Hypothalamus (tissue), 51 donors: ENCODE data around the gene MEIS3.
"Not testable (repeated sequence)": the region's sequence is repeated elsewhere in the genome, so short reads cannot be mapped to it uniquely, and the experiment has no call there.

Source experiments
- DNase-seq, 51 donors: peaks; one replicate each; lab custom pipeline; 2025; lab: John Stamatoyannopoulos, UW

The MEIS3 gene

GRCh38 chr19:47390533-47391488 lies 28.5 kb downstream of the MEIS3 start:
- no peak for DNase-seq

GRCh38 chr19:47389150-47389556 lies 30.2 kb downstream of the MEIS3 start:
- DNase-seq, result no peak

DNA sequence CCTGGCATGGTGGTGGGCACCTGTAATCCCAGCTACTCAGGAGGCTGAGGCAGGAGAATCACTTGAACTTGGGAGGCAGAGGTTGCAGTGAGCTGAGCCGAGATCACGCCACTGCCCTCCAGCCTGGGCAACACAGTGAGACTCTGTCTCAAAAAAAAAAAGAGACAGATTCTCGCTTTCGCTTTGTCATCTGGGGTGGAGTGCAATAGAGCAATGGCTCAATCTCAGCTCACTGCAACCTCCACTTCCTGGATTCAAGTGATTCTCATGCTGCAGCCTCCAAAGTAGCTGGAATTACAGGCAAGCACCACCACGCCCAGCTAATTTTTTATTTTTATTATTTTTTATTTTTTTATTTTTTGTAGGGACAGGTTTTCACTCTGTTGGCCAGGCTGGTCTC lies 30.6 kb downstream of the MEIS3 start:
- not testable (repeated sequence) for DNase-seq

- not testable (repeated sequence) for DNase-seq
Measured at GRCh38 chr19:47387623-47388022, 31.7 kb downstream of the MEIS3 start.

DNA sequence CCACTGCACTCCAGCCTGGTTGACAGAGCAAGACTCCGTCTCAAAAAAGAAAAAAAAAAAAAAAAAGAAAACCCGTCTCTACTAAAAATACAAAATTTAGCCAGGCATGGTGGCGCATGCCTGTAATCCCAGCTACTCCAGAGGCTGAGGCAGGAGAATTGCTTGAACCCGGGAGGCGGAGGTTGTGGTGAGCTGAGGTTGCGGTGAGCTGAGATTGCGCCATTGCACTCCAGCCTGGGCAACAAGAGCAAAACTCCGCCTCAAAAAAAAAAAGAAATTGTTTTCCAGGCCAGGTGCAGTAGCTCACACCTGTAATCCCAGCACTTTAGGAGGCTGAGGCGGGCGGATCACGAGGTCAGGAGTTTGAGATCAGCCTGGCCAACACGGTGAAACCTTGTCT lies 32.7 kb downstream of the MEIS3 start:
- DNase-seq, result not testable (repeated sequence)

GRCh38 chr19:47384533-47384932 lies 34.8 kb downstream of the MEIS3 start:
- not testable (repeated sequence) for DNase-seq

- not testable (repeated sequence) for DNase-seq
Measured at GRCh38 chr19:47383890-47384289, 35.4 kb downstream of the MEIS3 start.

DNA sequence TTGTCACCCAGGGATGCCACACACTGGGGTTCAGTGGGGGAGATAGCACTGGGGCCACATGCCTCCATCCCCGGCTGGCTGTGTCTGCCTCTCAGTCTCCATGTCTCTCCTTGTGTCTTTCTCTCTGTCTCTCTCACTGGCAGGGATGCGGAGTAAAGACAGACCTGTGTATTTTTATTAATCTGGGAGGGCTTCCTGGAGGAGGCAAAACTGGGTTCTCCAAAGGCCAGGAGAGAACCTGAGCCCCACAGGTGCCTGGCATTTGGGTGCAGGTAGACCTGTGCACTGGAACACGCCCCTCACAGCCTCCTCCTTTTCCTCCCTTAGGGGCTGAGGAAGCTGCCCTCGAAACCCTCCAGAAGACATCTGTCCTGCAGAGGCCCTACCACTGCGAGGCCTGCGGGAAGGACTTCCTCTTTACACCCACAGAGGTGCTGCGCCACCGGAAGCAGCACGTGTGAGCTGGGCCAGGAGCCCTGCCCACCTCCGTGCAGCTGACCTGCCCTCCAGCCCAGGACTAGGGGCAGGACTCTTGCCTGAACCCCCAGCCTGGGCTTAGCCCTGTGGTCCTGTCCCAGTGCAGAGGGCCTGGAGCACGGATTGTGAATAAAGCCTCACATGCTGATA lies 37.6 kb downstream of the MEIS3 start:
- no peak for DNase-seq

GRCh38 chr19:47381121-47381520 lies 38.2 kb downstream of the MEIS3 start:
- no peak for DNase-seq

DNA sequence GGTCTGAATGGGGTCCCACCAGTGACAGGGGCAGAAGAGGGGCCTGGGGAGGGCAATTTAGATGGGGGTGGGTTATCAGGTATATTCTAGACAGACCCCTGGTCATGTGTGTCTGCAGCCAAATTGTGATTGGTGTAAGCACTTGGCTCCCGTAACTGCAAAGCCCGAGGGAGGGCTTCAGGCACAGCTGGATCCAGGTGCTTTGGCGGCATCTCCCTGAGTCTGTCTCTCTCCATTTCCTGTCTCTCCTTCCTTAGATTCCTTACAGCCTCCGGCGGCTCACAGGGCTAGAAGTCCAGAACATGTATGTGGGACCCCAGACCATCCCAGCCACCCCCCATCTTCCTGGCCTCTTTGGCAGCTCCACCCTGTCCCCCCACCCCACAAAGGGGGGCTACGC lies 38.8 kb downstream of the MEIS3 start:
- DNase-seq, result no peak

DNA sequence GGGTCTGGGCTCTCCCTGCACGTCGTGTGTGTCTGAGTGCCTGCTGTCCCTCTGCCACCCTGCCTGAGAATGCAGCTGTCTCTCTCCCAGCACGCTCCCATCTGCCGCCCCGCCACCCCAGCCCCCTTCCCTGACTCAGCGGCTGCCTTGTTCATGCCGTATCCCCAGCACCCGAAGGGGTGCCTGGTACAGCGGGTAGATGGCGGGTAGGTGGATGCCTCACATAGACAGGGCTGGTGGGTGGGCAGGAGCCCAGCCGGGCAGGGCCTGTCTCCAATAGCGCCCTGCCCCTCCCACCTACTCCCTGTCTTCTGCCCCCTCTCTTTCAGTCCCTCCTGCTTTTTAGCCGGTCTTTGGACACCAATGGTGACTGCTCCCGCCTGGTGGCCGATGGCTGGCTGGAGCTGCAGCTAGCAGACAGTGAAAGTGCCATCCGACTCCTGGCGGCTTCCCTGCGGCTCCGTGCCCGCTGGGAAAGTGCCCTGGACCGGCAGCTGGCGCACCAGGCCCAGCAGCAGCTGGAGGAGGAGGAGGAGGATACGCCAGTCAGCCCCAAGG lies 39.9 kb downstream of the MEIS3 start:
- DNase-seq, result peak in 45 of 51 donors; percentile 8 to 91 (median 53)

- DNase-seq, result no peak
Measured at GRCh38 chr19:47378246-47378645, 41.1 kb downstream of the MEIS3 start.

GRCh38 chr19:47377801-47378200 lies 41.5 kb downstream of the MEIS3 start:
- DNase-seq, result no peak

DNA sequence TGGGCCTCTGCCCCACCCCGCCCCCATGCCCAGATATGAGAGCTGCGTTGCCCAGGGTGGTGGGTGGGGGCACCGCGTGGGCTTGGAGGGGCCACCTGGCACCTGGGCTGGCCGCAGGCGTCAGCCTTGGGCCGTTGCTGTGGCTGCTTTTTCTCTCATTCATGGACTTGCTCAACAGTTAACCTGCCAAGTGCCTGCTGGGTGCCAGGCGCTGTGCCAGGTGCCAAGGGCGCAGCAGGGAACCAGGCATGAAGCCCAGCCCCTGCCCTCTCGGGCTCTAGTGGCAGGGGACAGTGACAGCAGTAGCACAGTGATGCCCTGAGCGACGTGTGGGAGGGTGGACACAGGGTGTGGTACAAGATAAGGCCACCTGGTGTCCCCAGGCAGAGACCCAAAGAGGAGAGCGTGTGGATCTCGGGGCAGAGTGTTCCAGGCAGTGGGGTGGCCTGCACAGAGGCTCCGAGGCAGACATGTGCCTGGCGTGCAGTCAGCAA lies 42.1 kb downstream of the MEIS3 start:
- DNase-seq, result peak in 11 of 51 donors; percentile 2 to 35 (median 15)

- DNase-seq, result no peak
Measured at GRCh38 chr19:47376589-47377144, 42.7 kb downstream of the MEIS3 start.

DNA sequence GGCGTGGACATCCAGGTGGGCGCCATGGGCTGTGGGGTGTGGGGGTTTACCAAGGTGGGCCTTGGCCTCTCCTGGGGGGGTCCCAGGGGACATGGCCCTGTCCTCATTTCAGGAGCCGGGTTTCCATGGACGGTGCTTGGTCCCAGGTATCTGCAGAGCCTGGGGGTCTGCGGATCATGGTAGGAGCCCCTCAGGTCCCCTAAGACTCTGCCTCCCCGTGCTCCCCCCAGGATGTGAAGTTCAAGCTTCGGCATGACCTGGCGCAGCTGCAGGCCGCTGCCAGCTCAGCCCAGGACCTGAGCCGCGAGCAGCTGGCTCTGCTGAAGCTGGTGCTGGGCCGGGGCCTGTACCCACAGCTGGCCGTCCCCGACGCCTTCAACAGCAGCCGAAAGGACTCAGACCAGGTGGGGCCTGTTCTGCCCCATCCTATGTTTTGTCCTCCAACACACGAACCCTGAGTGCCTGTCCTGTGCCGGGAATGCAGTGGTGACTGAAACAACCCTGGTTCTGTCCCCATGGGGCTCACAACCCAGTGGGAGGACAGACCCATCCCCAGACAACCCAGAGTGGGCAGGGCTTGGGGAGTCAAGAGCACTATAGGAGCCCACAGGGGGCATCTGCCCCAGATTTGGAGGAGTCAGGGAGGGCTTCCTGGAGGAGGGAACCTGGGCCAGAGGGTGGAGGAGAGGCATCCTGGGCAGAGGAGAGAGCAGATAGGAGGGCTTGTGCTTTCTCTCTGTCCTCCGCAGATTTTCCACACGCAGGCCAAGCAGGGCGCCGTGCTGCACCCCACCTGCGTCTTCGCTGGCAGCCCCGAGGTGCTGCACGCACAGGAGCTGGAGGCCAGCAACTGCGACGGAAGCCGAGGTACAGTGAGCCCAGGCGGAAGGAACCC lies 43.4 kb downstream of the MEIS3 start:
- no peak for DNase-seq

DNA sequence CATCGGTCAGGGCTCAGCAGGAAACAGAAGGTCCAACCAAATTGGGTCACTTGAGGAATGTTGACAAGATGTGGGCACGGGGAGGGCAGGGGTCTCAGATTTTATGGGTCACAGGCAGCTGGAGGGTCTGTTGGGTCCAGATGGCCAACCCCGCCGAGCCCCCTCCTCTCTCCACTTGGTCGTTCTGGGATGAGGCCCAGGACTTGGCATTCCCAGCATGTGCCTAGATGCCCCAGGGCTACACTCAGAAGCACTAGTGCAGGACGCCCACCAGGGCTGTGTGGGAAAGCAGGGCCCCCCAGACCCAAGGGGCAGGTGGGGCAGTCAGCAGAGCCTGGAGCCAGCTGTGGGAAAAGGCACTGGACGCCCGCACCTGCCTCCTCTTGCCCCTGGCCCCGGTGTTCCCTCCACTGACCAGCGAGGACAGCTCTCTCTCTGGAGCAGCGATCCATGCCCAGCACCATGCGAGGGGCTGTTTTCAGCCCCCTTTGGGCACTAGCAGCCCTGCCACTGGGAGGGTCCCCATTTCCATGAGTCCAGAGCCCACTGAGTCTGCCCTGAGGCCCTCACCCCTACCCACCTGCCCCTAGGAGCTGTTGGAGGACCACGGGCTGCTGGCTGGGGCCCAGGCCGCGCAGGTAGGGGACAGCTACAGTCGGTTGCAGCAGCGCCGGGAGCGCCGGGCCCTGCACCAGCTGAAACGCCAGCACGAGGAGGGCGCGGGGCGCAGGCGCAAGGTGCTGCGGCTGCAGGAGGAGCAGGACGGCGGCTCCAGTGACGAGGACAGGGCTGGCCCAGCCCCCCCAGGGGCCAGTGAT lies 44.2 kb downstream of the MEIS3 start:
- DNase-seq, result no peak

DNA sequence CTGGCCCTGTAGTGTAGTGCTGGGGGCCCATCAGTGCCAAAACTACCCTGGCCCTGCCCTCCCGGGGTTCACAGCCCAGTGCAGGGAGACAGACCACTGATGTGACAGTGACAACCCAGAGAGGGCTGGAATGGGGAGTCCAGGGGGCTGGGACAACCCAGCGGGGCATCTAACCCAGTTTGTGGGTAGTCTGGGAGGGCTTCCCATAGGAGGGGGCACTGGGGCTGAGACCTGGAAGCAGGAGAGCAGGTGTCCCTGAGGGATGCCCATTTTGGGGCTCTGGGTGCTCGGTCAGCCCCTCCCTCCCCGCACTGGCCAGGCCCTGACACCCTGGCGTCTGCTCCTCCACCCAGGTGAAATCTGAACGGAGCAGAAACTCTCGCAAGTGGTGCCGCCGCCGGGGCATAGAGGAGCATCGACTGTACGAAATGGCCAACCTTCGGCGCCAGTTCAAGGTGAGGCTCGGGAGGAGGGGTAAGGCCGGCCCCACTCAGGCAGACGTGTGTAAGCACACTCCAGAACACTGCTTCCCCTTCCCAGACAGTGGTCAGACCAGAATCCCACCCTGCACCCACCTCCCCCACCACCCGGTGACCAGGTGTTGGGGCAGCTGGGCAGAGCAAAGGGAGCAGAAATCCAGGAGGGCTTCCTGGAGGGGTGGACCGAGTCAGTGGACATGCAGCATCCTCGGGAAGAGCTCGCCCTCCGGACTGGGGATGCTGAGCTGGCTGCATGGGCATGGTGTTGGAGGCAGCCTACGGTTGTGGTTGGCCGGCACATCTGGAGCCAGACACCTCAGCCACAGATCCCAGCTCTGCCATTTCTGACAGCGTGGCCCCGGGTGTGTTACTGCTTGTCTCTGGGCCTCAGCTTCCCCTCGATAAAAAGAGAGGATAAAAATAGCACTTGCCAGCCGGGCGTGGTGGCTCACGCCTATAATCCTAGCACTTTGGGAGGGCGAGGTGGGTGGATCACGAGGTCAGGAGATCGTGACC lies 45.8 kb downstream of the MEIS3 start:
- no peak for DNase-seq
